D721Med (cell line): Measurements from ENCODE around the gene PPIH.
"Not testable (repeated sequence)": the region's sequence is repeated elsewhere in the genome, so short reads cannot be mapped to it uniquely, and the experiment has no call there.

Experiments used
- DNase-seq: peaks from one replicate; pipeline ENCODE4 v3.0.0; 2011; ENCODE audit warnings: low spot score; ENCODE audit not compliant: insufficient read length
- FAIRE-seq: peaks from 2 replicates; lab custom pipeline; 2011; peaks lifted over from hg19 to GRCh38; lab: Jason Lieb, UNC
- TF ChIP-seq, protein P1 (sequence below): IDR thresholded peaks from 2 replicates; pipeline ENCODE4 v1.5.1; 2012; ENCODE audit warnings: mild to moderate bottlenecking, control low read depth; ENCODE audit not compliant: insufficient read depth; ENCODE audit errors: missing control alignments

Gene PPIH

DNA sequence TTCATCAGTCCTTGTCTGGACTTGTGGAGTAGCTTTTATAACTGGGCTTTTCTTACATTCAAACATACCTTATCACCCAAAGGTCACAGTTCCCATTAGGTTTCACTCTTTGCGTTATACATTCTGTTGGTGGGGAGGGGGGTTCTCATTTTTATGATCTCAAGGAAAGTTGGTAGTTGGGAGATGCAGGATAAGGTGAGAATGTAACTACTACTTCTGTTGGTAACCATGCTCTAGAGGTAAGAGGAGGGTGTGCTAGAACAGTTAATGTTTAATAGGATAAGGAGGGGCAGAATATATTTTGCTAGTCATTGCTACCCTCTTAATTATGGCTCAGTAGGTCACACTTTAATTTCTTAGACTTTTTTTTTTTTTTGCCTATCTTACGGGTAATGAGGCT lies 34.7 kb downstream of the PPIH start:
- TF ChIP-seq, protein P1, sequence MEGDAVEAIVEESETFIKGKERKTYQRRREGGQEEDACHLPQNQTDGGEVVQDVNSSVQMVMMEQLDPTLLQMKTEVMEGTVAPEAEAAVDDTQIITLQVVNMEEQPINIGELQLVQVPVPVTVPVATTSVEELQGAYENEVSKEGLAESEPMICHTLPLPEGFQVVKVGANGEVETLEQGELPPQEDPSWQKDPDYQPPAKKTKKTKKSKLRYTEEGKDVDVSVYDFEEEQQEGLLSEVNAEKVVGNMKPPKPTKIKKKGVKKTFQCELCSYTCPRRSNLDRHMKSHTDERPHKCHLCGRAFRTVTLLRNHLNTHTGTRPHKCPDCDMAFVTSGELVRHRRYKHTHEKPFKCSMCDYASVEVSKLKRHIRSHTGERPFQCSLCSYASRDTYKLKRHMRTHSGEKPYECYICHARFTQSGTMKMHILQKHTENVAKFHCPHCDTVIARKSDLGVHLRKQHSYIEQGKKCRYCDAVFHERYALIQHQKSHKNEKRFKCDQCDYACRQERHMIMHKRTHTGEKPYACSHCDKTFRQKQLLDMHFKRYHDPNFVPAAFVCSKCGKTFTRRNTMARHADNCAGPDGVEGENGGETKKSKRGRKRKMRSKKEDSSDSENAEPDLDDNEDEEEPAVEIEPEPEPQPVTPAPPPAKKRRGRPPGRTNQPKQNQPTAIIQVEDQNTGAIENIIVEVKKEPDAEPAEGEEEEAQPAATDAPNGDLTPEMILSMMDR = no peak
- no peak for FAIRE-seq
- no peak for DNase-seq

DNA sequence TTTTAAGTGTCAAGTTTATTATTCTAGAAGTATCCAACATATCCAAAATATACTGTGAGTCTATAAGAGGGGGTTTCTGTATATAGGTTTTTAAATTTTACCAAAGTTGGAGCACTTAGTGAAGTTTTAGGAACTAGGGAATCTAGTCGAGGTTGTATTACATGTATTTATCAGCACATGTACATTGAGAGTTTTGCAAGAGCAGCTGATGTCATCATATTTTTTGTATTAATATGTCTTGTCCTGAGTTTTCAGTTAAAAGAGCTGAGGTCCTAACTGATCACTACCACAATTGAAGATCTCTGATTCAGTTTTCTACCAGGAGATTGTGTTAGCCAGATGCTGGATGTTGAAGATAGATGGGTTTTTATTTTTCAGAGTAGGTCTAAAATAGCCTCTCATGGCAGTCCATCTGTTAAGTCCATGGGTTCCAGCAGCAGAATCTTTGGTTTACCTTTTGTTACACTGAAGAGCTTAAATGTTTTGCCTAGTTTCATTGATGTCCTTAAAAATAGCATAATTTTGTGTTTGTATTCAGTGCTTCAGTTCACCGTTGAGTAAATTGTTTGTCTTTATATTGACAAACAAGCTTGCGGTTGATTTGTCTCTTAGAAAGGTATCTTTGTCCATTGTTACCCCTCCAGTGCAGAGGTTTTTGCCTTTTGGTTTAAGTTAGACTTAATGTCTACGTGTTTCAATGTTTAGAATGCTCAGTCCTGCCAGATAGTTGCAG lies 40.0 kb downstream of the PPIH start:
- TF ChIP-seq, protein P1 = no peak
- DNase-seq = no peak
- no peak for FAIRE-seq

DNA sequence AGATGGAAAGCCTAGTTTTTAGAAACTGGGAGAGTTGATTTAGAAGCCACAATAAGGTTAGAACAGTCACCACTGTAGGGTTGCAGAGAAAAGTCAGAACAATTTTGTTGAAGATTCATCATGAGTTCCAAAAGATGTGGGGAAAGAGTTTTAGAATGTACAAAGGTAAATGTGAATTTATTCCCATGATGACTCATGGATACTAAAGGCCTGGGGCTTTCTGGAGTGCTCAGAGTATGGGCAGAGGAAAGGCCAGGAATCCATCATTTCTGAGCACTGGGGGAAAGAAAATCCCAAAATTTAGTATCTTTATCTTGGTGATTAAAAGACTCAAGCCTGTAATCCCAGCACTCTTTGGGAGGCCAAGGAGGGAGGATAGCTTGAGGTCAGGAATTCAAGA lies 41.8 kb downstream of the PPIH start:
- TF ChIP-seq, protein P1 = no peak
- DNase-seq (no peak), FAIRE-seq (no peak)

DNA sequence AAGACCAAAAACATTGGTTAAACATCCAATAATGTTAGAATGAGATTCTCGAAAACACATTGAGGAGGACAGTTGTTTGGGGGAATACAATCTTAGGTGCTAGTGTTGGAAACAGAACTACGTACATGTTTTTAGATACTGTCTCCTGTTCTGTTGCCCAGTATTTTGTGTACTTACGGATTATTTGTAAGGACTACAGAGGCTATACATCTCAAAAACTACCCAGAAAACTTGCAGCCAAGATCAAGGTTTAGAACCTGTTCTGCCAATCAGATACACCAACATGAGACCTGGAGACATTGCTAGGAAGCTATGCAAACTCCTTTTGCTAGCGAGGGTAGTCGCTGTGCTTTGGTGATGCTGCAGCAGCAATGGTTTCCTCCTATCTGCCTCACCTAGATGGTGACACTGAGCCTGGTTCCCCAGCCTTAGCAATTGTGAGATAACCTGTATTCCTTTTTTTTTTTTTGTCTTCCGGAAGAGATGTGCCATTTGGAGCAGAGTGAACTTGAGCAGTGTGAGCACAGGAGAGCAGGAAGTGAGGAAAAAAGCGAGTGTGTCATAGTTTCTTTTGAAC lies 45.8 kb downstream of the PPIH start:
- TF ChIP-seq, protein P1 = no peak
- DNase-seq (no peak), FAIRE-seq (peak; percentile 6)

DNA sequence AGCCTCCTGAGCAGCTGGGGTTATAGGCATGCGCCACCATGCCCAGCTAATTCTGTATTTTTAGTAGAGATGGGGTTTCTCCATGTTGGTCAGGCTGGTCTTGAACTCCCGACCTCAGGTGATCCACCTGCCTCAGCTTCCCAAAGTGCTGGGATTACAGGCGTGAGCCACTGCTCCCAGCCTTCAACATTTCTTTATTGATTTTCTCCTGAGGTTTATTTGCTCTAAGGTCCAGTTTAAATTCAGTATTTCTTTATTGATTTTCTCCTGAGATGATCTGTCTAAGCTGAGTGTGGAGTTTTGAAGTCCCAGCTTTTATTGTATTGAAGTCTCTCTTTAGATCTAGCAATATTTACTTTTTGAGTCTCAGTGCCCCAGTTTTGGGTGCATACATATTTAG lies 54.6 kb downstream of the PPIH start:
- FAIRE-seq, DNase-seq: not testable (repeated sequence)

DNA sequence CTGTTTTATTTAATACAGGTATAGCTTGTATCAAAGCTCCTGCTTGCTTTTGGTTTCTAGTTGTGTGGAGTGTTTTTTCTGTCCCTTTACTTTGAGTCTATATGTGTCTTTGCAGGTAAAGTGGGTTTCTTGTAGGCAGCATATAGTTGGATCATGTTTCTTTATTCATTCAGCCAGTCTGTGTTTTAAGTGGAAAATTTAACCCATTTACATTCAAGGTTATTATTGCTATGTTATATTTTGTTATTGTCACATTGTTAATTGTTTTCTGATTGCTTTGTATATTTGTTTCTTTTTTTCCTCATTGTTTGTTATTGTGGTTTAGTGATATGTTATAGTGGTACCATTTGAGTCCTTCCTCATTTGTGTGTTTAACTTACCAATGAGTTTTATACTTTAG lies 55.1 kb downstream of the PPIH start:
- TF ChIP-seq, protein P1 = no peak
- DNase-seq (no peak), FAIRE-seq (no peak)

DNA sequence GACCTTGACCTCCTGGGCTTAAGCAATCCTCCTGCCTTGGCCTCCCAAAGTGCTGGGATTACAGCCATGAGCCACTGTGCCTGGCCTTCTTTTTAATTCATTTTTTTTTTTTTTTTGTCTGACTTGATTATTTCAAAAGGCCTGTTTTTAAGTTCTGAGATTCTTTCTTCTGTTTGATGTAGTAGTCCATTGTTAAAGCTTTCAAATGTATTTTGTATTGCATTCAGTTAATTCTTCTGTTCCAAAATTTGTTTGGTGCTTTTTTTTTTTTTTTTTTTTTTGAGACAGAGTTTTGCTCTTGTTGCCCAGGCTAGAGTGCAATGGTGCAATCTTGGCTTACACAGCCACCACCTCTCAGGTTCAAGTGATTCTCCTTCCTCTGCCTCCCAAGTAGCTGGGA lies 56.2 kb downstream of the PPIH start:
- FAIRE-seq = not testable (repeated sequence)

DNA sequence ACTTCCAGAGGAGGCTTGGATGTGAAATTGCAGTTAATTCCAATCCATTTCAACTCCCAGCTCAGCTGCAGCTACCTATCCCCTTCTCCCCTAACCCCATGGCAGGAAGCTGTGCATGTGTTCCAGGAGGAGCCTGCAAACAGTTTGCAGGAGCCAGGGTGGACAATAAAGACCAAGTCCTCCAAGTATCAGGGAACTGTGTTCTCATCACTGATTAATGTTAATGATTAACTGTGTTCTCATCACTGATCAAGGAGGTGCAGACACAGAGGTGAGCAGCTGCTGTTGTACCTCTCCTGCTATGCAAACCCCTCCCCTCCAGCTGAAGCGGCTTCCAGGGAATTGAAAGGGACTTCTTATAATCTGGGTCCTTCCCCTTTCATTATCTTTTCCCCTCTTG lies 62.6 kb downstream of the PPIH start:
- no peak for FAIRE-seq
- TF ChIP-seq, protein P1 = no peak
- DNase-seq = no peak

More for the DNA sequence above, 56.2 kb downstream of the PPIH start:
- not testable (repeated sequence) for DNase-seq
